Activated effector memory CD4-positive, alpha-beta T cell treated with Interleukin-2 at 50 U/mL for 16 hours (primary cell): ENCODE data around the gene THRAP3.
"Not testable (repeated sequence)": the region's sequence is repeated elsewhere in the genome, so short reads cannot be mapped to it uniquely, and the experiment has no call there.

Experiments used
- DNase-seq: peaks from one replicate; pipeline ENCODE4 v3.0.0-alpha.2; 2020

THRAP3 gene

GRCh38 chr1:36223996-36224536 is at the start of gene THRAP3:
Gene THRAP3 (plus strand): TSS chr1:36224443. CDS start chr1:36282564, 58,121 bp downstream.
- peak; percentile 100 for DNase-seq

- no peak for DNase-seq
These were observed 49.5 kb upstream of the THRAP3 start for GRCh38 chr1:36174713-36175112.

- DNase-seq, result no peak
These were observed 48.8 kb upstream of the THRAP3 start for GRCh38 chr1:36175137-36176095.

GRCh38 chr1:36176106-36176949 is 47.9 kb upstream of the THRAP3 start:
- no peak for DNase-seq

GRCh38 chr1:36177589-36178431 is 46.4 kb upstream of the THRAP3 start:
- DNase-seq, result no peak

- DNase-seq, result no peak
These were observed 45.6 kb upstream of the THRAP3 start for GRCh38 chr1:36178471-36179219.

GRCh38 chr1:36179220-36179600 is 45.0 kb upstream of the THRAP3 start:
- no peak for DNase-seq

- DNase-seq, result no peak
These were observed 41.5 kb upstream of the THRAP3 start for GRCh38 chr1:36182734-36183133.

GRCh38 chr1:36183309-36183856 is 40.9 kb upstream of the THRAP3 start:
- DNase-seq, result no peak

- peak; percentile 71 for DNase-seq
These were observed 36.2 kb upstream of the THRAP3 start for GRCh38 chr1:36187800-36188593.

GRCh38 chr1:36196805-36197204 is 27.4 kb upstream of the THRAP3 start:
- not testable (repeated sequence) for DNase-seq

- no peak for DNase-seq
These were observed 25.6 kb upstream of the THRAP3 start for GRCh38 chr1:36198641-36199040.

GRCh38 chr1:36199934-36200741 is 24.1 kb upstream of the THRAP3 start:
- no peak for DNase-seq

- no peak for DNase-seq
These were observed 21.2 kb upstream of the THRAP3 start for GRCh38 chr1:36203027-36203553.

GRCh38 chr1:36203554-36204346 is 20.5 kb upstream of the THRAP3 start:
- no peak for DNase-seq

GRCh38 chr1:36204347-36204909 is 19.8 kb upstream of the THRAP3 start:
- DNase-seq, result no peak

GRCh38 chr1:36206323-36206858 is 17.9 kb upstream of the THRAP3 start:
- no peak for DNase-seq

- DNase-seq, result no peak
These were observed 16.9 kb upstream of the THRAP3 start for GRCh38 chr1:36207339-36207738.
